ENCODE data around the gene FGF14.

DNA sequence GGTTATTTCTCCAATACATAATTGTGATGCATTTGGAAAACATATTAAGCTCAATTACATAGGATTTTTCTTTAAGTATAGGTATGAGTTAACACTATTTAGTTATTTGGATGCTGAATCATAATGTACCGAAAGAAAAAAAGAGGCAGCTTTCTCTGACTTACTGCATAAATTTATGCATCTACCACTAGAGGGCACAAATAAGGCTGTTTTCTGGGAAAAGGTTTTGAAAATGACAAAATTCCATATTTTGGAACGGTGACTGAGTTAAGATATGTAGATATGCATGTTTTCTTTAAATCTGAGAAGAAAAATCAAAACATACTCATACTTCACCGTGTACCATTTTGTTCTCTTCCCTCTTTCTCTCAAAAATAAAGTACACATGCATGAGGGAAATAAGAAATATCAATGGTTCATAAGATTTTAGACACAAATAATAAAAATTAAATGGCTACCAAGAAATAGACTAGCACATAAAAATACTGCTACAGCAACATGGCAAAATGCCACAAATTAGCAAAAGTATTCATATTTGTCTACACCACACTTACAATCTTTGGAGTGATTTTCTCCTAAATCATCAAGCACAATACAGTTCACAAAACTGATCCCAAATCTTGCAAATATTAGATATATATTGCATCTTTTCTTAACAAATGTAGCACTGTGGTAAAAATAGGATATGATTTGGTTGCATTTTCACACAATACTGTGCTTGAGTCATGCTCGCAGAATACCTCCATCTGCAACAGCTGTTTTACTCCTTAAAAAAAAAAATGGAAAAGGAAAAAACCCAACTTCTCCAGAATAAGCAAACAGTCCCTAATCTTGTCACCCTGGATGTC, 260.0 kb downstream of the FGF14 start:
- TF ChIP-seq, protein P1, sequence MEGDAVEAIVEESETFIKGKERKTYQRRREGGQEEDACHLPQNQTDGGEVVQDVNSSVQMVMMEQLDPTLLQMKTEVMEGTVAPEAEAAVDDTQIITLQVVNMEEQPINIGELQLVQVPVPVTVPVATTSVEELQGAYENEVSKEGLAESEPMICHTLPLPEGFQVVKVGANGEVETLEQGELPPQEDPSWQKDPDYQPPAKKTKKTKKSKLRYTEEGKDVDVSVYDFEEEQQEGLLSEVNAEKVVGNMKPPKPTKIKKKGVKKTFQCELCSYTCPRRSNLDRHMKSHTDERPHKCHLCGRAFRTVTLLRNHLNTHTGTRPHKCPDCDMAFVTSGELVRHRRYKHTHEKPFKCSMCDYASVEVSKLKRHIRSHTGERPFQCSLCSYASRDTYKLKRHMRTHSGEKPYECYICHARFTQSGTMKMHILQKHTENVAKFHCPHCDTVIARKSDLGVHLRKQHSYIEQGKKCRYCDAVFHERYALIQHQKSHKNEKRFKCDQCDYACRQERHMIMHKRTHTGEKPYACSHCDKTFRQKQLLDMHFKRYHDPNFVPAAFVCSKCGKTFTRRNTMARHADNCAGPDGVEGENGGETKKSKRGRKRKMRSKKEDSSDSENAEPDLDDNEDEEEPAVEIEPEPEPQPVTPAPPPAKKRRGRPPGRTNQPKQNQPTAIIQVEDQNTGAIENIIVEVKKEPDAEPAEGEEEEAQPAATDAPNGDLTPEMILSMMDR (optimal IDR thresholded peaks at IDR 0.05 in 1 of 3, IDR thresholded peaks at IDR 0.05 in 1 of 3, conservative IDR thresholded peaks at IDR 0.05 in 1 of 3; ENCODE audit: extremely low read depth in 1 of 3, insufficient read depth in 2 of 3, low read length in 3 of 3), result peak in 2 of 3 experiments; percentile 60 to 70
- no peak for TF ChIP-seq EZH2 (IDR thresholded peaks at IDR 0.05; ENCODE audit: low read length)

Data from keratinocyte (primary cell).